GM23248 (cell line): ENCODE data around the gene KCNJ9.
"Not testable (repeated sequence)": the region's sequence is repeated elsewhere in the genome, so short reads cannot be mapped to it uniquely, and the experiment has no call there.

Experiments
- EZH2 ChIP-seq: fragments of 200-600 bp; sonication (generic); IDR thresholded peaks from 2 replicates; pipeline ENCODE4 v1.6.1; 2018; ENCODE audit warnings: antibody characterized with exemption, mild to moderate bottlenecking; ENCODE audit not compliant: insufficient read depth, poor library complexity, severe bottlenecking
- EZH2phosphoT487 ChIP-seq: fragments of 200-600 bp; sonication (generic); IDR thresholded peaks from 2 replicates; pipeline ENCODE4 v1.6.1; 2018; ENCODE audit warnings: antibody characterized with exemption, moderate library complexity, mild to moderate bottlenecking, low read depth; ENCODE audit not compliant: insufficient read depth

DNA sequence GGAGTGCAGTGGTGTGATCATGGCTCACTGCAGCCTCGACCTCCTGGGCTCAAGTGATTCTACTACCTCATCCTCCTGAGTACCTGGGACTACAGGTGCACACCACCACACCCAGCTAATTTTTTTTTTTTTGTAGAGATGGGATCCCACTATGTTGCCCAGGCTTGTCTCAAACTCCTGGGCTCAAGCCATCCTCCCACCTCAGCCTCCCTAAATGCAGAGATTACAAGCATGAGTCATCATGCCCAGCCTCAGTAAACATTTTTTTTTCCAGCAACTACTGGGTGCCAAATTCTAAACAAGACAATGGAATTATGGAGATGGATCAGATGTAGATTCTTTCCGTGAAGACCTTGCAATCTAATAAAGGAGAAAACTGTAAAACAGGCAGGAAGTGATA, 31.2 kb upstream of the KCNJ9 start:
- not testable (repeated sequence) for TF ChIP-seq EZH2, EZH2phosphoT487
